RWPE2 (cell line): ENCODE results near the gene NAB1.
A peak's percentile ranks its signal among the peaks of the same experiment; 100 is the strongest.

ENCODE experiments used
- ATAC-seq: fragments of 200-7000 bp; cut with Tn5 transposase; 3 replicates; pipeline ENCODE4 v1.9.1; 2021; ENCODE audit warnings: low read depth
- DNase-seq: peaks from one replicate; pipeline ENCODE4 v3.0.0-alpha.2; 2020; ENCODE audit warnings: low spot score
- H3K27ac ChIP-seq: fragments of 450-650 bp; 2 replicates; pipeline ENCODE4 v1.5.1; 2017; ENCODE audit warnings: mild to moderate bottlenecking; ENCODE audit not compliant: poor library complexity, severe bottlenecking
- H3K27me3 ChIP-seq: fragments of 250-450 bp; sonication (Bioruptor Pico); 2 replicates; pipeline ENCODE4 v1.5.1; 2021; ENCODE audit warnings: mild to moderate bottlenecking, moderate library complexity; ENCODE audit not compliant: insufficient read depth, poor library complexity, severe bottlenecking
- H3K36me3 ChIP-seq: fragments of 250-450 bp; sonication (Bioruptor Pico); 2 replicates; pipeline ENCODE4 v1.5.1; 2020; ENCODE audit warnings: low read depth, mild to moderate bottlenecking, moderate library complexity
- H3K4me1 ChIP-seq: fragments of 250-450 bp; sonication (Bioruptor Pico); 2 replicates; pipeline ENCODE4 v1.5.1; 2021; ENCODE audit warnings: mild to moderate bottlenecking, moderate library complexity; ENCODE audit not compliant: insufficient read depth, poor library complexity, severe bottlenecking
- H3K4me3 ChIP-seq: fragments of 250-450 bp; sonication (Bioruptor Pico); 2 replicates; pipeline ENCODE4 v1.5.1; 2021; ENCODE audit warnings: mild to moderate bottlenecking, moderate library complexity; ENCODE audit not compliant: severe bottlenecking
- H3K9me3 ChIP-seq: fragments of 250-450 bp; sonication (Bioruptor Pico); 2 replicates; pipeline ENCODE4 v1.5.1; 2021; ENCODE audit warnings: mild to moderate bottlenecking, moderate library complexity; ENCODE audit not compliant: severe bottlenecking
- TF ChIP-seq, protein P1 (sequence below): fragments of 450-650 bp; IDR thresholded peaks from one replicate; pipeline ENCODE4 v1.5.1; 2017; ENCODE audit warnings: mild to moderate bottlenecking, moderate library complexity; ENCODE audit not compliant: poor library complexity, severe bottlenecking

The NAB1 gene

GRCh38 chr2:190637903-190638618 lies 10.8 kb upstream of the NAB1 start:
- TF ChIP-seq, protein P1, sequence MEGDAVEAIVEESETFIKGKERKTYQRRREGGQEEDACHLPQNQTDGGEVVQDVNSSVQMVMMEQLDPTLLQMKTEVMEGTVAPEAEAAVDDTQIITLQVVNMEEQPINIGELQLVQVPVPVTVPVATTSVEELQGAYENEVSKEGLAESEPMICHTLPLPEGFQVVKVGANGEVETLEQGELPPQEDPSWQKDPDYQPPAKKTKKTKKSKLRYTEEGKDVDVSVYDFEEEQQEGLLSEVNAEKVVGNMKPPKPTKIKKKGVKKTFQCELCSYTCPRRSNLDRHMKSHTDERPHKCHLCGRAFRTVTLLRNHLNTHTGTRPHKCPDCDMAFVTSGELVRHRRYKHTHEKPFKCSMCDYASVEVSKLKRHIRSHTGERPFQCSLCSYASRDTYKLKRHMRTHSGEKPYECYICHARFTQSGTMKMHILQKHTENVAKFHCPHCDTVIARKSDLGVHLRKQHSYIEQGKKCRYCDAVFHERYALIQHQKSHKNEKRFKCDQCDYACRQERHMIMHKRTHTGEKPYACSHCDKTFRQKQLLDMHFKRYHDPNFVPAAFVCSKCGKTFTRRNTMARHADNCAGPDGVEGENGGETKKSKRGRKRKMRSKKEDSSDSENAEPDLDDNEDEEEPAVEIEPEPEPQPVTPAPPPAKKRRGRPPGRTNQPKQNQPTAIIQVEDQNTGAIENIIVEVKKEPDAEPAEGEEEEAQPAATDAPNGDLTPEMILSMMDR: no peak
- H3K9me3 ChIP-seq: no peaks in the 10 kb centered on the region
- ATAC-seq (no peak), DNase-seq (no peak)
- no peaks in the 10 kb centered on the region for H3K27me3 ChIP-seq
- peaks cover 23% of the 10 kb centered on the region for H3K4me1 ChIP-seq
- no peaks in the 10 kb centered on the region for H3K36me3 ChIP-seq
- H3K4me3 ChIP-seq: no peak overlapping the region
- peak overlapping the region; percentile 62 for H3K27ac ChIP-seq

DNA sequence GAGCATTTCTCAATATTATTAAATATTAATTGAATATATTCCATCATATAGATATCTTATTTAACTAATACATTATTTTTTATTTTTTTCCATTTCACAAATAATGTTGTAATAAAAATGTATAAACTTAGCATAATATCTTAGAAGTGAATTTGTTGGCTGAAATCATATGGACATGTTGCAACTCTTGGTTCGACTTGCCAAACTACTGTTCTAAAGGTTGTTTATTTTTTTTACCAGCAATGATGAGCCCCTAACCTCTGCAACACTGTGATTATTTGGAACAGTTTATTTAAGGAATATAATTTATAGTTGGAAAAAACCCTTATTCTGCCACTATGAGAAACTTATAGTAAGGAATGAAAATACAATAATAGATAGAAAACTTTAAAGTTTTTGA lies 8.8 kb upstream of the NAB1 start:
- Histone ChIP-seq H3K36me3 (no peaks in the 10 kb centered on the region), H3K9me3 (no peaks in the 10 kb centered on the region)

DNA sequence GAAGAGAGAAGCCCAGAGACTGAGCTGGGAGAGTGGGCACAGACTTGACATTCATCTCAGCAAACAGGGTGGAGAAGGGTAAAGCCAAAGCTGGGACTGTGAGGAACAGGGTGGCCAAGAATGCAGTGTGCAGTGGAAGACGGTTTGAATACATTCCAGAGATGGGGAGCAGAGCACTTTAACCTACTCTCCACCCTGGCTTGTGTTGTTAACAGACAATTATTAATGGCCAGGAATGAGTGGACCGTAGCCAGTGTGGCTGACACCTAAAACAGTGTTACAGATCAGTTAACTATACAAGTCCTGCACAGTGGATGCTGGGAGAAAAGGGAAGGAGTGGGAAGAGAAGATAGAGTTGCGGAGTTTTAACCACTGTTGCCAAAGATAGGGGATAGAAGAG lies 7.4 kb upstream of the NAB1 start:
- ATAC-seq: no peak
- no peaks in the 10 kb centered on the region for H3K27me3 ChIP-seq
- no peaks in the 10 kb centered on the region for H3K36me3 ChIP-seq
- no peak overlapping the region for H3K27ac ChIP-seq
- H3K4me3 ChIP-seq: no peak overlapping the region
- TF ChIP-seq, protein P1: no peak
- DNase-seq: no peak
- no peaks in the 10 kb centered on the region for H3K9me3 ChIP-seq
- H3K4me1 ChIP-seq: peaks cover 20% of the 10 kb centered on the region

More for the DNA sequence above, 8.8 kb upstream of the NAB1 start:
- Histone ChIP-seq H3K4me3 (no peak overlapping the region), H3K27me3 (no peaks in the 10 kb centered on the region), H3K4me1 (peaks cover 20% of the 10 kb centered on the region), H3K27ac (no peak overlapping the region)
- TF ChIP-seq, protein P1: no peak
- DNase-seq: no peak
- no peak for ATAC-seq

- no peak for ATAC-seq
- Histone ChIP-seq H3K27ac (peak overlapping the region; percentile 89), H3K4me1 (peaks cover 27% of the 10 kb centered on the region), H3K9me3 (no peaks in the 10 kb centered on the region), H3K27me3 (no peaks in the 10 kb centered on the region), H3K36me3 (peaks cover 5% of the 10 kb centered on the region; the same call in 1 of the 2 replicates), H3K4me3 (peak overlapping the region; percentile 89)
- no peak for DNase-seq
- TF ChIP-seq, protein P1: no peak
Observed at GRCh38 chr2:190646780-190647522, 1.9 kb upstream of the NAB1 start.
